ENCODE data around the gene TCF7L2. TPM values are rescaled to one million over a fixed set of nuclear protein-coding genes. Genes with fewer than 3 reads are reported as not detected.
A peak's percentile ranks its signal among the peaks of the same experiment; 100 is the strongest.

The TCF7L2 gene
- total and polyA plus RNA-seq, 8 donors, result 6.7 to 179 (median 61.7) TPM

DNA sequence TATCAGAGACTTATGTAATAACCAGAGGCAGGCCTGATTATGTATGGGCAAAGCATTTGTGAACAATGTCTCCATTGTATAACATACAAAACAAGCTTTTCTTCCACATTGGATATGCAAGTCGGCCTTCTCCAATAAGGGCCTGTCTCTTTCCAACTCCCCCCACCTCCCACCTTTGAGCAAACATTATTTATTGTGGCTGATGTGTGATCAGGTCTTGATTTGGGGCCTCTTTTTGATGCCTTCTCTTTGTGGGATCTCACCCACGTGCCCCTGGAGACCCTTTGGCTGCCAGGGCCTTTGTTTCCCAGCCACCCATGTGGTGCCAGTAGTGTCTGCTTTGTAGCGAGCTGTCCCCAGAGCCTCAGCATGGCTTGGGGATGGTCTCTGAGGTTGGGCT lies 53.0 kb downstream of the TCF7L2 start:
- H3K9me3 ChIP-seq, result no peaks in the 10 kb centered on the region
- intact Hi-C loops (cut with DNase I; ENCODE audit: low total_unique reads), result no loop called here
- no peak overlapping the region for H3K27ac ChIP-seq
- H3K4me1 ChIP-seq, result peaks cover 28 to 100% (median 76%) of the 10 kb centered on the region in 4 donors
- H3K36me3 ChIP-seq, result peaks cover 0 to 5% (median 0%) of the 10 kb centered on the region in 4 donors
- H3K27me3 ChIP-seq, result no peaks in the 10 kb centered on the region
- DNase-seq, result no peak
- TF ChIP-seq POLR2A (IDR thresholded peaks at IDR 0.05), result no peak
- TF ChIP-seq, protein P1, sequence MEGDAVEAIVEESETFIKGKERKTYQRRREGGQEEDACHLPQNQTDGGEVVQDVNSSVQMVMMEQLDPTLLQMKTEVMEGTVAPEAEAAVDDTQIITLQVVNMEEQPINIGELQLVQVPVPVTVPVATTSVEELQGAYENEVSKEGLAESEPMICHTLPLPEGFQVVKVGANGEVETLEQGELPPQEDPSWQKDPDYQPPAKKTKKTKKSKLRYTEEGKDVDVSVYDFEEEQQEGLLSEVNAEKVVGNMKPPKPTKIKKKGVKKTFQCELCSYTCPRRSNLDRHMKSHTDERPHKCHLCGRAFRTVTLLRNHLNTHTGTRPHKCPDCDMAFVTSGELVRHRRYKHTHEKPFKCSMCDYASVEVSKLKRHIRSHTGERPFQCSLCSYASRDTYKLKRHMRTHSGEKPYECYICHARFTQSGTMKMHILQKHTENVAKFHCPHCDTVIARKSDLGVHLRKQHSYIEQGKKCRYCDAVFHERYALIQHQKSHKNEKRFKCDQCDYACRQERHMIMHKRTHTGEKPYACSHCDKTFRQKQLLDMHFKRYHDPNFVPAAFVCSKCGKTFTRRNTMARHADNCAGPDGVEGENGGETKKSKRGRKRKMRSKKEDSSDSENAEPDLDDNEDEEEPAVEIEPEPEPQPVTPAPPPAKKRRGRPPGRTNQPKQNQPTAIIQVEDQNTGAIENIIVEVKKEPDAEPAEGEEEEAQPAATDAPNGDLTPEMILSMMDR (IDR thresholded peaks at IDR 0.05), result no peak
- TF ChIP-seq EP300 (IDR thresholded peaks at IDR 0.05), result no peak
- TF ChIP-seq POLR2AphosphoS5 (IDR thresholded peaks at IDR 0.05), result no peak
- WGBS, 5 donors, result 65 to 78% (median 73%) methylated on average over 3 of the region's 3 CpGs
- H3K4me3 ChIP-seq, result no peak overlapping the region

DNA sequence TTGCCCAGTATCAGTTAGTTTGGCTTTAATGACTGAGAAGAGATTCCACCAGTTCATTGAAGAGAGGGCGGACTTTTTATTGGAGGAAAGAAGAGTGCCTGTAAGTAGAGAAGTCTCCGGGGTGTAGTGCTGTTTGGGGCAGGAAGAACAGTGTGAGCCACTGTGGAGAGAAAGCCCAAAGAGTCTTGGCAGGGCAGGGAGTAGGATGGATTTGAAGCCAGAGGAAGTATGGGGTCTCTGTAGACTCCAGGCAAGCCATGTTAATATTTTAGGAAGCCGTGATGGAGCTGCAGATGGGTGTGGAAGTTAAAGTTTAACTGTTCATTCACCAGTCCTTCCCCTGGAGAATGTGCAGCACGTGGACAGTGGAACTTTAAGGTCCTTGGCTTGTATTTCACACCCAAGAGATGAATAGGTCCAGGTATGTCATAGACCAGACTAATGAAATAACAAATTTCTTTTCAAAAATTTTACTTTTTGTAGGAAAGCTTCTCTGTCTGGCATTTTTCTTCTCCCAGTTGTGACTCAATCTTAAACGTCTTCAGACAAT lies 54.1 kb downstream of the TCF7L2 start:
- Histone ChIP-seq H3K36me3 (peaks cover 0 to 5% (median 0%) of the 10 kb centered on the region in 4 donors), H3K4me3 (no peak overlapping the region), H3K4me1 (peaks cover 28 to 94% (median 73%) of the 10 kb centered on the region in 4 donors), H3K9me3 (no peaks in the 10 kb centered on the region), H3K27ac (no peak overlapping the region), H3K27me3 (no peaks in the 10 kb centered on the region)
- WGBS, 5 donors, result 66 to 70% (median 67%) methylated on average over 5 of the region's 5 CpGs
- TF ChIP-seq POLR2A (IDR thresholded peaks at IDR 0.05), result no peak
- TF ChIP-seq, protein P1 (IDR thresholded peaks at IDR 0.05), result no peak
- TF ChIP-seq POLR2AphosphoS5 (IDR thresholded peaks at IDR 0.05), result no peak
- no peak for TF ChIP-seq EP300 (IDR thresholded peaks at IDR 0.05)
- DNase-seq, result no peak
- intact Hi-C loops (cut with DNase I; ENCODE audit: low total_unique reads), result no loop called here

DNA sequence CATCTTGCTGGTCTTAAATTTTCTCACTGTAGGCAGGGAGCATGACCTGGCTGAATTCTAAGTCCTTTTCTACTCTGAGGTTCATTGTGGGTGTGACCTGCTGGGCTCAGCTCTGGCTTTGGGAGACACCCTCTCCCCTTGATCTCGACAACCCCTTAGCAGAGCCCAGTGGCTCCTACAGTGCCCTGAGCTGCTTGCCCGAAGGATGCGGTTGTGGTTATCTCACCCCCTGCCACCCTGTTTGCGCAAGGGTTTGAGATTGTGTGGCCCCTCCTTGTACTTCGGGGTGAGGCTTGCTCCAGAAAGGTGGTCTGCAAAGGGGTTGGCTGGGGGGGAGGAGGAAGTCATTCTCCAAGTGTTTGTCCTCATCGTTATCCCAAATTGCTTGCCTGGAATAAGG lies 55.3 kb downstream of the TCF7L2 start:
- no peak for DNase-seq
- 57 to 71% (median 60%) methylated on average over 6 of the region's 6 CpGs for WGBS, 5 donors
- TF ChIP-seq, protein P1 (IDR thresholded peaks at IDR 0.05), result no peak
- no peak for TF ChIP-seq POLR2AphosphoS5 (IDR thresholded peaks at IDR 0.05)
- TF ChIP-seq POLR2A (IDR thresholded peaks at IDR 0.05), result no peak
- no peak for TF ChIP-seq EP300 (IDR thresholded peaks at IDR 0.05)
- Histone ChIP-seq H3K9me3 (no peaks in the 10 kb centered on the region), H3K4me1 (peaks cover 28 to 81% (median 67%) of the 10 kb centered on the region in 4 donors), H3K27ac (peak overlapping the region in 2 of 5 donors; percentile 25 to 31), H3K4me3 (no peak overlapping the region), H3K36me3 (peaks cover 0 to 5% (median 0%) of the 10 kb centered on the region in 4 donors), H3K27me3 (no peaks in the 10 kb centered on the region)
- intact Hi-C loops (cut with DNase I; ENCODE audit: low total_unique reads), result no loop called here

DNA sequence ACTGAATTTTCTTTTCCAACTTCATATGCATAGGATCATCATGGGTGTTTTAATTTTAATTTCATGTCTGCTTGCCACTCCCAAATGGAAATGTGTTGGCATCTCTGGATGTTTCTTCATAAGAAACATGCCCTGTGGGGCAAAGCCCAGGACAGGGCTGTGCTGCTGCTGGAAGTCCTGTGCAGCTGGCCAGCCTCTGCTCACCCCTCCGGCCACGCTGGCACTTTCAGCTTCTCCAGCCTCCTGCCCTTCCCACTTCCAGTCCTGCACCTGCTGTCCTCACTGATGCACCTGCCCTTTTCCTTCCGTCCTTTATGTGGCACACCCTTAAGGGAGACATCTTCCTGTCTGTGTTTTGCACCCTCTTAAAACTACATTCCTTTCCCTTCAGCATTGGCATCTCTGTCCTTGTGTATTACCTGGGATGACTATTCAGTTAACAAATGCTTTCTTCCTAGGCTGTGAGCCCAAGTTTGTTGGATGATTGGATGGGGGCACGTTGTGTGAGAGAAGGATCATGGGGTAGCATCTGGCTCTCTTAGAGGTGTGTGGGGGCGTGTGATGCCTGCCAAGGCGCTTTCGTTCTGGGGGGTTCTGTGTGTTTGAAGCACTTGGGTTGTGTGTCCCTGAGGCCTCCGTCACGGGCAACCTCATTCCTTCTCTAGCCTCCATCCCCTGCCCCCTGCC lies 56.8 kb downstream of the TCF7L2 start:
- no peaks in the 10 kb centered on the region for H3K36me3 ChIP-seq

More for the DNA sequence above, 56.8 kb downstream of the TCF7L2 start:
- H3K27me3 ChIP-seq, result no peaks in the 10 kb centered on the region
- 55 to 73% (median 63%) methylated on average over 9 of the region's 9 CpGs for WGBS, 5 donors
- peaks cover 28 to 76% (median 56%) of the 10 kb centered on the region in 4 donors for H3K4me1 ChIP-seq
- H3K27ac ChIP-seq, result peak overlapping the region in 1 of 5 donors; percentile 25
- intact Hi-C loops (cut with DNase I; ENCODE audit: low total_unique reads), result no loop called here
- no peak overlapping the region for H3K4me3 ChIP-seq
- no peaks in the 10 kb centered on the region for H3K9me3 ChIP-seq
- no peak for DNase-seq
- TF ChIP-seq, protein P1 (IDR thresholded peaks at IDR 0.05), result no peak
- TF ChIP-seq EP300 (IDR thresholded peaks at IDR 0.05) (no peak), POLR2AphosphoS5 (IDR thresholded peaks at IDR 0.05) (no peak), POLR2A (IDR thresholded peaks at IDR 0.05) (no peak)

All from stomach (tissue), 9 donors.